T-helper 2 cell treated with Interferon-gamma antibody and Interleukin-4, amounts not matched to agents 5 μg/mL and 100 μg/mL, for 36 hours (primary cell): Measurements from ENCODE around the gene SPATA19.

Experiments used
- DNase-seq: peaks from one replicate; pipeline ENCODE4 v3.0.0; 2021; ENCODE audit warnings: low spot score
- H3K27ac Mint-ChIP-seq: one replicate; pipeline ENCODE4 v1.8.0; 2021; ENCODE audit warnings: mild to moderate bottlenecking, mixed read lengths
- H3K27me3 Mint-ChIP-seq: one replicate; pipeline ENCODE4 v1.8.0; 2021; ENCODE audit warnings: low read depth, mixed read lengths
- H3K36me3 Mint-ChIP-seq: one replicate; pipeline ENCODE4 v1.8.0; 2021; ENCODE audit warnings: low read depth, mixed read lengths
- H3K4me1 Mint-ChIP-seq: one replicate; pipeline ENCODE4 v1.8.0; 2021; ENCODE audit warnings: low read depth, mixed read lengths
- H3K4me3 Mint-ChIP-seq: one replicate; pipeline ENCODE4 v1.8.0; 2022; ENCODE audit warnings: mild to moderate bottlenecking, moderate library complexity, mixed read lengths
- H3K9me3 Mint-ChIP-seq: one replicate; pipeline ENCODE4 v1.8.0; 2021; ENCODE audit warnings: mixed read lengths

The SPATA19 gene

GRCh38 chr11:133845413-133845812, at the start of gene SPATA19:
Gene SPATA19, minus strand, starts transcription at chr11:133845513. Its CDS starts 67 bp downstream, at chr11:133845446.
- Mint-ChIP-seq H3K27me3 (peaks cover 4% of the 10 kb centered on the region), H3K9me3 (no peaks in the 10 kb centered on the region), H3K36me3 (no peaks in the 10 kb centered on the region), H3K27ac (no peak within 1 kb of the TSS), H3K4me1 (no peaks in the 10 kb centered on the region), H3K4me3 (no peak within 1 kb of the TSS)
- DNase-seq: no peak

DNA sequence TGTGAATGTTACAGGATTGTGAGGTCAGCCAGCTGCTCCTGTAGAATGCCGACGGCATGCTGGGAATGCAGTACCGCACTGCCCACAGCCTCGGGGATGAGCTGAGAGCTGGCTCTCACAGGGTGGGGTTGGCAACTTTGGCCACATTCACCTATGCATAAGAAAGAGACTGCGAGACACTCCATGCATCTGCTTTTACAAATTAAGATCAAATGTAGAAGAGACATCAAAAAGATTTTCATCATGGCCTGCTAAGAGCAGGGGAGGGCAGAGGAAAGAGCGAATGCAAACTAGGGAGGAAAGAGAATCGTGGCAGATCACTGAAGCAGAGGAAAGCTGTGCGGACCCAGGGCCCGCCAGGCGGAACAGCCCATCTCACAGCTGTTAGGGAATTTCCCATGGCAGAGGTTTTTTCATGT, 49.8 kb upstream of the SPATA19 start:
- Mint-ChIP-seq H3K27ac (no peak overlapping the region), H3K27me3 (peaks cover 5% of the 10 kb centered on the region), H3K4me3 (no peak overlapping the region), H3K36me3 (peaks cover 13% of the 10 kb centered on the region), H3K4me1 (no peaks in the 10 kb centered on the region), H3K9me3 (no peaks in the 10 kb centered on the region)
- no peak for DNase-seq

DNA sequence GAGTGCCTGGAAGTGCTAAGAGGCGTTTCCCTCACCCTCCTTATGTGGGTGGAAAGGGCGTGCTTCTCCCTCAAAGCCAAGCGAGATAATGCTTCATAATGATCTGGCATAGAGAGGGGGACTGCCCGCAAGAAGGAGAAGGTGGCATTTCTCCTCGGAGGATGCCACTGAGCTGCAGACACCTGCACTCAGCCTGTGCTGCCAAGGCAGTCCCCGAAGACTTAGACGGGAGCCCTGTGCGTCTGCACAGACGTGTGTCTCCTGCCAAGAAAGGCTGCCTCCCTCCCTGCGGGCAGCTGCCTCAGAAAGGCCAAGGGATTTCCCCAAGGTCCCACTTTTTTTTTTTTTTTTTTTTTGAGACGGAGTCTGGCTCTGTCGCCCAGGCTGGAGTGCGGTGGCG, 48.1 kb upstream of the SPATA19 start:
- Mint-ChIP-seq H3K4me3 (no peak overlapping the region), H3K4me1 (no peaks in the 10 kb centered on the region), H3K36me3 (peaks cover 8% of the 10 kb centered on the region), H3K27ac (no peak overlapping the region), H3K27me3 (peaks cover 5% of the 10 kb centered on the region), H3K9me3 (no peaks in the 10 kb centered on the region)
- no peak for DNase-seq

DNA sequence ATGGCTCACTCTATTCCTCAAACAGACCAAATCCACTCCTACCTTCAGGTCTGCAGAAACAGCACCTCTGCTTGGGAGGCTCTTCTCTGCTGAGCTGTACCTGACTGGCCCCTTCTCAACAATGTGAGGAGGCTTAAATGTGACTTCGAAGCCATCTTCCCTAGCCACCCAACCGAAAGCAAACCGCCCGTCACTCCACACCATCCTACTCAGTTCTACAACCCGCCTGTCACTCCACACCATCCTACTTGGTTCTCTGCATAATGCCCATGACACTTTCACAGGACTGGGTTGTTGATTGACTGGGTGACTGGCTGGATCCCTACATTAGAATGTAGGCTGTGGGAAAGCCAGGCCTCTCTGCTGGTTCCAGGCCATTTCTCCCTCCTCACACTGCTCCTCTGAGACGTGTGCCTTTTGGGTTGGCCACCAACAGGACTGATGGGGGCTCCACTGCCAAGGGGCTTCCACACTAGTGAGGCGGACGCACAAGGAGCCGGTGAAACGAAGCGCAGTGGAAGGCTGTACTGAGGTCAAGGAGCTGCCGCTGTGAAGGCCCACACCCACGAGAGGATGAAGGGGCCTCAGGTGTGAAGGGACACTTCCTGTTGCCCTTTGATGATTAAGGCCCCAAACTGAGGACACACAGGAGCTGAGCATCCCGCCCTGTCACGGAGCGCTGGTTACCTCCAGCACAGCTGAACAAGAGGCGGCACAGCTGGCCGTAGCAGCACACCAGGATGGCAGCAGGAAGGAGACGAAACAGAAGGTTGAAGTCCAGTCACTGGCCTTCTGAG, 47.5 kb upstream of the SPATA19 start:
- Mint-ChIP-seq H3K27me3 (peaks cover 5% of the 10 kb centered on the region), H3K9me3 (no peaks in the 10 kb centered on the region), H3K36me3 (peaks cover 6% of the 10 kb centered on the region), H3K4me1 (no peaks in the 10 kb centered on the region), H3K4me3 (no peak overlapping the region), H3K27ac (no peak overlapping the region)
- DNase-seq: no peak

DNA sequence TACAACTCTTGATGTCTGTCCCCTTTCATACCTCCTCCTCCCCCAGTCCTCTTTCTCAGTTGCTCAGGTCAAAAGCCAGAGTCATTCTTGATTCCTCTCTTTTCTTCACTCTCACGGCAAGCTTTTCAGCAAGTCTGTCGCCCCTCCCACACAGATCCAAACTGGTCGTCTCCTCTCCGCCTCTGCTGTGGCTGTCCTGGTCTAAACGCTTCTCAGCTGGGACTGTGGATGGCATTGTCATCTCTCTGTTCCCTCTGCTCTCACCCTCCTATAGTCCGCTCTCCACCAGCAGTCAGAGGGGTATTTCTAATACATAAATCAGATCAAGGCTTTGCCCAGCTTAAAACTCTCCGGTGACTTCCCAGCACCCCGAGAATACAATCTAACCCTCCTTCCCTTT, 46.8 kb upstream of the SPATA19 start:
- H3K36me3 Mint-ChIP-seq: peaks cover 3% of the 10 kb centered on the region
- H3K27ac Mint-ChIP-seq: no peak overlapping the region
- peaks cover 5% of the 10 kb centered on the region for H3K27me3 Mint-ChIP-seq
- no peak overlapping the region for H3K4me3 Mint-ChIP-seq
- no peak for DNase-seq
- H3K9me3 Mint-ChIP-seq: no peaks in the 10 kb centered on the region
- H3K4me1 Mint-ChIP-seq: no peaks in the 10 kb centered on the region

GRCh38 chr11:133889893-133890292, 44.6 kb upstream of the SPATA19 start:
- peaks cover 5% of the 10 kb centered on the region for H3K27me3 Mint-ChIP-seq
- no peaks in the 10 kb centered on the region for H3K4me1 Mint-ChIP-seq
- no peak for DNase-seq
- no peaks in the 10 kb centered on the region for H3K9me3 Mint-ChIP-seq
- H3K36me3 Mint-ChIP-seq: no peaks in the 10 kb centered on the region
- no peak overlapping the region for H3K27ac Mint-ChIP-seq
- no peak overlapping the region for H3K4me3 Mint-ChIP-seq

DNA sequence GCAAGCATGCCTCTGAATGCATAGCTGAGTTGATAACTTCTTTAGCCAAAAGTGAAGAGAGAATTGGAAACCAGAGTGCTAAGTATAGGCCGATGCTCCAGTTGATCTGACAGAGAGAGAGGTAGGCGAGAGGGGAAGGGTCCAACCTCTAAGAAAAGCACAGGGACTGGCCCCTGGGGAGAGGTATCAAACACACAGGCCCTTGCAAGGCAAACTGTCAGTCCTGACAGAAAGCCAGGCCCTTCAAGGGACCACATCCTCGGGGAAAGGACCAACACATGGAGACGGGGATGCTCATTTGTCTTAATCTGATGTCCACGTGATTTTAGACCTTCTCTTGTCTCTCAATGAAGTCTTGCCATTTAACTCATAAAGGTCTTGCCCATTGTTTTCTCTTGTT, 43.9 kb upstream of the SPATA19 start:
- Mint-ChIP-seq H3K27me3 (peaks cover 9% of the 10 kb centered on the region), H3K4me1 (no peaks in the 10 kb centered on the region), H3K9me3 (no peaks in the 10 kb centered on the region), H3K36me3 (no peaks in the 10 kb centered on the region), H3K4me3 (no peak overlapping the region), H3K27ac (no peak overlapping the region)
- no peak for DNase-seq

- Mint-ChIP-seq H3K9me3 (no peaks in the 10 kb centered on the region), H3K36me3 (no peaks in the 10 kb centered on the region), H3K27me3 (peaks cover 14% of the 10 kb centered on the region), H3K27ac (no peak overlapping the region), H3K4me1 (no peaks in the 10 kb centered on the region), H3K4me3 (no peak overlapping the region)
- no peak for DNase-seq
Observed at GRCh38 chr11:133887692-133888332, 42.5 kb upstream of the SPATA19 start.

DNA sequence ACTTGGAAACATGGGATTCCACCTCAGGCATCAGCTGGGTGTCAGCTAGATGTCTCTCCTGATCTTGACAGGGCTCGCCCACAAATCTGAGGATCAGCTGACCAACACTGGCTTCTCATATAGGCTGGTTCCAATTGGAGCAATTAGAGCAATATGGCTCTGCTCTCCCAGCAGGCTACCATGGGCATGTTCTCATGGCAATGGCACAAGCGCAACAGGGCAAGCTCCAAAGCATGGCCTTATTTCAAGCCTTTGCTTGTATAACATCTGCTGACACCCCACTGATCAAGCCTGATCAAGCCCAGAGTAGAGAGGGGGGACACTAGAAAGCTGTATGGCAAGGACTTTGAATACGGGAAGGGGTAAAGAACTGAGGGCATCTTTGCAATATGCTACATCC, 40.7 kb upstream of the SPATA19 start:
- Mint-ChIP-seq H3K9me3 (no peaks in the 10 kb centered on the region), H3K36me3 (no peaks in the 10 kb centered on the region), H3K27ac (no peak overlapping the region), H3K27me3 (peaks cover 13% of the 10 kb centered on the region), H3K4me3 (no peak overlapping the region), H3K4me1 (no peaks in the 10 kb centered on the region)
- DNase-seq: no peak

DNA sequence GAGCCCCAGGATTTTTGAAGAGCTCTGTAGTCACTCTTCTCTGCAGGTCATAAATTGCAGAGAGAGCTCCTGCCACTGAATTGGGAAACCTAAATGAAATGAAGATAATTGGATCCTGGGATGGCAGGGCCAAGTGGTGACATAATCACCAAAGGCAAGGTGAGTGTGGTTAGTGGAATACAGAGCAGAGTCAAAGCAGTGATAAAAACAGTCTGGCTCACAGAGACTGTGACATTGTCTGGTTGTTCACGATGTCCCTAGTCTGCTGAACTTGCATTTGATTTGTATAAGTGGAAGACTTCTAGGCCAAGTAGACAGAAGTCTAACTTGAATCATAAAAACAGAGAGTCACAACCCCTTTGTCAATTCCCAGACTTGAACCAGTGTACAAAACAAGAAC, 26.8 kb upstream of the SPATA19 start:
- no peaks in the 10 kb centered on the region for H3K9me3 Mint-ChIP-seq
- H3K4me1 Mint-ChIP-seq: no peaks in the 10 kb centered on the region
- no peak for DNase-seq
- H3K27ac Mint-ChIP-seq: no peak overlapping the region
- H3K4me3 Mint-ChIP-seq: no peak overlapping the region
- no peaks in the 10 kb centered on the region for H3K36me3 Mint-ChIP-seq
- peaks cover 15% of the 10 kb centered on the region for H3K27me3 Mint-ChIP-seq

DNA sequence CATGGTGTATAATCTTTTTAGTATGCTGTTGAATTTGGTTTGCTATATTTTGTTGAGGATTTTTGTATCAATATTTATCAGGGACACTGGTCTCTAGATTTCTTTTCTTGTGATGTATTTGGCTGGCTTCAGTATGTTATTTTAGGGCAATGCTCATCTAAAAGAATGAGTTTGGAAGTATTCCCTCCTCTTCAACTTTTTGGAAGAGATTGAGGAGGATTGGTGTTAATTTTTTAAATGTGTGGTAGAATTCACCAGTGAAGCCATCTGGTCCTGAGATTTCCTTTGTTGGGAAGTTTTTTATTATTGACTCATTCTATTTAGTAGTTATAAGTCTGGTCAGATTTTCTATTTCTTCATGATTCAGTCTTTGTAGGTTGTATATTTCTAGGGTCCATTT, 22.1 kb upstream of the SPATA19 start:
- no peak for DNase-seq
- Mint-ChIP-seq H3K27me3 (peaks cover 10% of the 10 kb centered on the region), H3K4me1 (no peaks in the 10 kb centered on the region), H3K27ac (no peak overlapping the region), H3K36me3 (no peaks in the 10 kb centered on the region), H3K9me3 (no peaks in the 10 kb centered on the region), H3K4me3 (no peak overlapping the region)

DNA sequence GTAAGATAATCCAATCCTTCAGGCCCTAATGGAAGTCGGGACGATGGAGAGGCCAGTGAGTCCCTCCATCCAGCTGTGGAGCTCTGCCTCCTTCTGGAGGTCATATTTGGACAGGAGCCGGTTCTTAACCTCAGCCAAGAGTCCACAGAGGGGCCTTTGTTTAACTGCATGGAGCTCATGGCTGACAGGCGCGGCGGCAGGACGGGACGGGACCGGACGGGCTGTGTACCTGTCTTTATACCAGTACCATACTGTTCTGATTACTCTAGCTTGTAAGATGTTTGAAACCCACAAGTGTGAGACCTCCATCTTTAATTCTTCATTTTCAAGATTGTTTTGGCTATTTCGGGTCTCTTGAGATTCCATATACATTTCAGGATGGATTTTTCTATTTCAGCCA, 20.2 kb upstream of the SPATA19 start:
- no peaks in the 10 kb centered on the region for H3K4me1 Mint-ChIP-seq
- DNase-seq: no peak
- H3K27ac Mint-ChIP-seq: no peak overlapping the region

DNA sequence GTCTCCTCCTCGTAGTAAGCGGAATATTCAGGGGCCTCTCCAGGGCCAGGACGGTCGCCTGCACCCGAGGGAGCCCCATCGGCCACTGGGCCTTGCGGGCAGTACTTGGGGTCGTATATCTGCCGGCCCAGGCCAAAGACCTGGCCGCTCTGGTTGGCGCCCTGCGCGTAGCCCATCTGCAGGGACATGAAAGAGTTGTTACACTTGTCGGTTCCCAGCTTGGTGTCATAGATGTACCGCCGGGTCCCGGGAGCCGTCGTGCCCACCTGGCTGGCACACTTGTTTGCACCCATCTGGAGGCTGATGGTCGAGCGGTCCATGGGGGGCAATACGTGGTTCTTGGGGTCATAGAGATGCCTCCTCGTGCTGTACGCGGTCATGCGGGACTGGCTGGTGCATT, 19.4 kb upstream of the SPATA19 start:
- DNase-seq: no peak
- no peaks in the 10 kb centered on the region for H3K9me3 Mint-ChIP-seq
- H3K27ac Mint-ChIP-seq: no peak overlapping the region
- peaks cover 6% of the 10 kb centered on the region for H3K27me3 Mint-ChIP-seq
- H3K4me1 Mint-ChIP-seq: no peaks in the 10 kb centered on the region
- no peak overlapping the region for H3K4me3 Mint-ChIP-seq
- no peaks in the 10 kb centered on the region for H3K36me3 Mint-ChIP-seq

More for the DNA sequence above, 20.2 kb upstream of the SPATA19 start:
- H3K36me3 Mint-ChIP-seq: no peaks in the 10 kb centered on the region
- no peak overlapping the region for H3K4me3 Mint-ChIP-seq
- no peaks in the 10 kb centered on the region for H3K9me3 Mint-ChIP-seq
- H3K27me3 Mint-ChIP-seq: peaks cover 10% of the 10 kb centered on the region

- Mint-ChIP-seq H3K4me1 (no peaks in the 10 kb centered on the region), H3K27ac (no peak overlapping the region), H3K4me3 (no peak overlapping the region), H3K27me3 (peaks cover 11% of the 10 kb centered on the region), H3K9me3 (no peaks in the 10 kb centered on the region), H3K36me3 (no peaks in the 10 kb centered on the region)
- no peak for DNase-seq
Observed at GRCh38 chr11:133860151-133860550, 14.8 kb upstream of the SPATA19 start.
